GM06990 (cell line): Measurements from ENCODE around the gene E2F2.

Experiments
- DNase-seq: peaks from one replicate; pipeline ENCODE4 v3.0.0-alpha.2; 2011; ENCODE audit not compliant: insufficient read length; ENCODE audit errors: extremely low read depth
- H3K27me3 ChIP-seq: replicated peaks from 2 replicates; pipeline ENCODE4 v1.6.0; 2011; ENCODE audit warnings: low read length; ENCODE audit not compliant: control insufficient read depth, insufficient read depth
- H3K36me3 ChIP-seq: 2 replicates; pipeline ENCODE4 v1.5.1; 2011; ENCODE audit warnings: low read length; ENCODE audit not compliant: control insufficient read depth, insufficient read depth
- H3K4me3 ChIP-seq: replicated peaks from 2 replicates; pipeline ENCODE4 v1.5.1; 2011; ENCODE audit warnings: low read depth, mild to moderate bottlenecking, control low read depth, low read length
- CTCF ChIP-seq: IDR thresholded peaks from 2 replicates; pipeline ENCODE4 v1.5.1; 2011; ENCODE audit warnings: low read length, control low read depth, mild to moderate bottlenecking, inconsistent platforms; ENCODE audit not compliant: insufficient read depth, poor library complexity, severe bottlenecking

Gene E2F2

GRCh38 chr1:23558140-23558871 is 27.3 kb upstream of the E2F2 start:
- peak; percentile 78 for DNase-seq
- Histone ChIP-seq H3K27me3 (no peaks in the 10 kb centered on the region), H3K4me3 (peak overlapping the region; percentile 91), H3K36me3 (no peaks in the 10 kb centered on the region)
- no peak for TF ChIP-seq CTCF

GRCh38 chr1:23557471-23558124 is 26.6 kb upstream of the E2F2 start:
- no peak for DNase-seq
- H3K4me3 ChIP-seq, result peak overlapping the region; percentile 91
- no peaks in the 10 kb centered on the region for H3K27me3 ChIP-seq
- no peak for TF ChIP-seq CTCF
- no peaks in the 10 kb centered on the region for H3K36me3 ChIP-seq

DNA sequence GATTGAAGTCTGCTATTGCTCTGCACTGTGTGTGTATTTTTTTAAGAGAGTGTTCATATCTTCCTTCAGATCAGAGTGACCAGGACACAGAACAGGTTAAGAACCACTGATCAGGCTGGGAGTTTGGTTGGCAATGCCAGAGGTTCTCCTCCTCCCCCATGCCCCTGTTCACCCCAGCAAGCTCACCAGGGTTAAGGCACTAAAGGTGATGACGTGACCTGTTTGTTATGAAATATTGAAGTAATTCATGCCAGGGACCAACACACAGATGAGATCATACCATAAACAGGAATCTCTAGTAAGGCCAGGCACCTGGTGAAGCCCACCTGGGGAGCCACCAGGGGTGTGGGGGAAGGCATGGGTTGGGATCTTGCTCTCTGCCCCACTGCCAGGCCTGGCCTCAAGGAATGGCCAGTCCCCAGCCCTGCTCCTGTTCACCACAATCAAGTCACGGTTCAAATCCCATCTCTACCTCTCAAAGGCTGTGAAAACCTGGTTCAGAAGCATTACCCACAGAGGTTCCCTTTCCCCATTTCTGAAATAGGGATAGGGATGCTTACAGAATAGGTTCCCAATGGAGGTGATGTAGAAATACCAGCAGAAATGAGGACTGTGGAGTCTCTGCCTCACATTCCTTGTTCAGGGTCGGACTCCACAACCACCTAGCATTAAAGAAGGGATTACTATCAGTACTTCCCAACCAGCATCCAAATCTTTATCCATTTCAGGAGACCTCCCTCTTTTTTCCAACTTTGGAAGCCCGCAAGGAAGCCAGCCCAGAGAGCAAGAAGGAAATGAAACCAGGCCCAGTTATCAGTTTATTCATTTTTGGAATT is 25.8 kb upstream of the E2F2 start:
- TF ChIP-seq CTCF, result no peak

GRCh38 chr1:23555986-23556634 is 25.1 kb upstream of the E2F2 start:
- no peaks in the 10 kb centered on the region for H3K36me3 ChIP-seq
- H3K27me3 ChIP-seq, result no peaks in the 10 kb centered on the region
- TF ChIP-seq CTCF, result no peak
- DNase-seq, result no peak
- H3K4me3 ChIP-seq, result no peak overlapping the region

More for the DNA sequence above, 25.8 kb upstream of the E2F2 start:
- Histone ChIP-seq H3K27me3 (no peaks in the 10 kb centered on the region), H3K4me3 (peak overlapping the region; percentile 91), H3K36me3 (no peaks in the 10 kb centered on the region)
- DNase-seq, result peak; percentile 33

GRCh38 chr1:23555270-23555985 is 24.4 kb upstream of the E2F2 start:
- Histone ChIP-seq H3K4me3 (peak overlapping the region; percentile 57), H3K36me3 (no peaks in the 10 kb centered on the region), H3K27me3 (no peaks in the 10 kb centered on the region)
- TF ChIP-seq CTCF, result no peak
- DNase-seq, result no peak
